HepG2 (cell line): ENCODE measurements around the gene FANCD2. TPM values are rescaled to one million over a fixed set of nuclear protein-coding genes. Genes with fewer than 3 reads are reported as not detected.

Source experiments
- ATAD3A ChIP-seq: sonication (generic); formaldehyde crosslinking; IDR thresholded peaks from 2 replicates; pipeline ENCODE4 v1.4.0; 2020; ENCODE audit warnings: missing genetic modification reagents
- ELF1 ChIP-seq: sonication (generic); formaldehyde crosslinking; IDR thresholded peaks from 2 replicates; pipeline ENCODE4 v1.4.0; 2020; ENCODE audit warnings: missing genetic modification reagents
- ERF ChIP-seq: IDR thresholded peaks from 2 replicates; pipeline ENCODE4 v1.6.1; 2018; ENCODE audit warnings: missing biosample characterization, missing genetic modification reagents
- FOXK2 ChIP-seq: fragments of 450-650 bp; IDR thresholded peaks from 2 replicates; pipeline ENCODE4 v1.6.1; 2016
- HNRNPLL ChIP-seq: fragments of 200-400 bp; formaldehyde crosslinking; IDR thresholded peaks from 2 replicates; pipeline ENCODE4 v1.6.1; 2017; ENCODE audit warnings: mild to moderate bottlenecking, low read depth, low read length; ENCODE audit not compliant: poor library complexity, severe bottlenecking
- KDM2A ChIP-seq: sonication (generic); formaldehyde crosslinking; IDR thresholded peaks from 2 replicates; pipeline ENCODE4 v1.4.0; 2020; ENCODE audit warnings: low read depth, missing genetic modification reagents, borderline replicate concordance
- POLR2G ChIP-seq: fragments of 200-400 bp; formaldehyde crosslinking; IDR thresholded peaks from 2 replicates; pipeline ENCODE4 v1.6.1; 2018; ENCODE audit warnings: mild to moderate bottlenecking, low read depth, low read length, moderate library complexity
- RBM39 ChIP-seq: fragments of 200-400 bp; formaldehyde crosslinking; IDR thresholded peaks from one replicate; pipeline ENCODE4 v1.6.1; 2018; ENCODE audit warnings: antibody characterized with exemption, mild to moderate bottlenecking, low read depth, low read length; ENCODE audit not compliant: poor library complexity, severe bottlenecking
- RELA ChIP-seq: sonication (generic); formaldehyde crosslinking; IDR thresholded peaks from 2 replicates; pipeline ENCODE4 v1.4.0; 2020; ENCODE audit warnings: missing genetic modification reagents
- SIN3A ChIP-seq: IDR thresholded peaks from 2 replicates; pipeline ENCODE4 v1.6.1; 2011; ENCODE audit warnings: low read depth, mild to moderate bottlenecking, control low read depth, low read length, borderline replicate concordance
- TARDBP ChIP-seq: sonication (generic); formaldehyde crosslinking; IDR thresholded peaks from 2 replicates; pipeline ENCODE4 v1.8.0; 2022; ENCODE audit warnings: mild to moderate bottlenecking, missing genetic modification reagents
- TGIF2 ChIP-seq: IDR thresholded peaks from 2 replicates; pipeline ENCODE4 v1.6.1; 2016; ENCODE audit warnings: control low read depth, missing compliant biosample characterization
- UBTF ChIP-seq: sonication (generic); formaldehyde crosslinking; IDR thresholded peaks from 2 replicates; pipeline ENCODE4 v1.4.0; 2020; ENCODE audit warnings: mild to moderate bottlenecking, missing genetic modification reagents
- ZFP36L2 ChIP-seq: sonication (generic); formaldehyde crosslinking; IDR thresholded peaks from 2 replicates; pipeline ENCODE4 v1.4.0; 2020; ENCODE audit warnings: missing genetic modification reagents
- ZFY ChIP-seq: sonication (generic); formaldehyde crosslinking; IDR thresholded peaks from 2 replicates; pipeline ENCODE4 v1.4.0; 2020; ENCODE audit warnings: missing genetic modification reagents
- ZNF205 ChIP-seq: IDR thresholded peaks from 2 replicates; pipeline ENCODE4 v1.6.1; 2018; ENCODE audit warnings: missing biosample characterization, missing genetic modification reagents
- ZNF251 ChIP-seq: sonication (generic); formaldehyde crosslinking; IDR thresholded peaks from 2 replicates; pipeline ENCODE4 v1.9.0; 2021; ENCODE audit warnings: mild to moderate bottlenecking, missing genetic modification reagents
- ZSCAN20 ChIP-seq: sonication (generic); formaldehyde crosslinking; IDR thresholded peaks from 2 replicates; pipeline ENCODE4 v1.4.0; 2020; ENCODE audit warnings: missing genetic modification reagents, mild to moderate bottlenecking, borderline replicate concordance
- polyA plus RNA-seq, 8 experiments: library from polyadenylated mRNA; depleted of rRNA in 3 of 8; stranded (reverse) in 7 of 8; unstranded in 1 of 8; fragments of >200 nt; fragmentation: Illumina TruSeq in 4 of 8; extraction: Trizol in 4 of 8; gene quantifications; 2 replicates each; pipeline versions ENCODE4 v1.2.1 to v1.2.3, GENCODE V29; 2011 to 2016; ENCODE audit warnings: low read depth in 4 of 8, missing spikeins in 1 of 8, mixed read lengths in 1 of 8; ENCODE audit not compliant: insufficient read depth in 1 of 8
- total RNA-seq, 5 experiments: library from RNA; depleted of rRNA; stranded (reverse); fragments of >200 nt; fragmentation: Illumina TruSeq; extraction: Trizol; gene quantifications; 2 replicates each; pipeline ENCODE4 v1.2.3, GENCODE V29; 2016; ENCODE audit warnings: low read depth in 1 of 5

Gene FANCD2
- total and polyA plus RNA-seq, 2 of the 13 experiments (the other 11 are each of a cell fraction or from before 2014, with no cell fraction given) = 10.1 to 42.0 TPM

- TF ChIP-seq UBTF (CRISPR knock-in tag) (0 out of 2 replicates have a peak, but pooled peaks have one; percentile 18), RBM39 (peak; percentile 31), ZFY (CRISPR knock-in tag) (peak; percentile 52; the same call in 1 of the 2 replicates), TGIF2 (CRISPR knock-in tag) (0 out of 2 replicates have a peak, but pooled peaks have one; percentile 27), FOXK2 (no peak), KDM2A (CRISPR knock-in tag) (peak; percentile 29; the same call in 1 of the 2 replicates), ZNF205 (CRISPR knock-in tag) (0 out of 2 replicates have a peak, but pooled peaks have one; percentile 14), SIN3A (peak; percentile 30; the same call in 1 of the 2 replicates), ZSCAN20 (CRISPR knock-in tag) (0 out of 2 replicates have a peak, but pooled peaks have one; percentile 23), TARDBP (CRISPR knock-in tag) (0 out of 2 replicates have a peak, but pooled peaks have one; percentile 13), ELF1 (CRISPR knock-in tag) (peak; percentile 48; the same call in 1 of the 2 replicates), ATAD3A (CRISPR knock-in tag) (no peak), ZFP36L2 (CRISPR knock-in tag) (no peak), ERF (0 out of 2 replicates have a peak, but pooled peaks have one; percentile 33), RELA (CRISPR knock-in tag) (no peak), ZNF251 (CRISPR knock-in tag) (no peak), HNRNPLL (peak; percentile 21), POLR2G (peak; percentile 67)
Measured at GRCh38 chr3:10008588-10009344, 17.5 kb upstream of the FANCD2 start (continued).
